Measurements from ENCODE around the gene PIP5K1B. TPM values are rescaled to one million over a fixed set of nuclear protein-coding genes. Genes with fewer than 3 reads are reported as not detected.

The PIP5K1B gene
- polyA plus RNA-seq, 4 donors = 6.2 to 8.5 (median 7.9) TPM

DNA sequence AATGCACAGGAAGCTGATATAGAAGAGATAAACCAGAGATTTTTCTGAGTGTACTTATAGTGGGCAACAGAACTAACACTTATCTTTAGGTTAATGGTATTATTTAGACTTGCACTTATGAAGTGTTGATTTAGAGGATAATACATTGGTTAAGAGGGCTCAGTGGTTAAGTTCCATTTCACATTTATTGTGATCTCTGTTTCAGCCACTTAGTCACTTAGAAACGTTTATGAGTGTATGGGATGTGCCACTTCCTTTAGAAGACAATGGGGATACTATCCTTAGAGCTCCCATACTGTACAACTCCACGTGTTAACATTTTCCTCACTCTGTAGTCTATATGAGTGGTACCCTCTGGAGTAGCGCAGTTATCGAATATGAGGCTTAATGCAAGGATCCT, 57.5 kb downstream of the PIP5K1B start:
- no peak for DNase-seq (ENCODE audit: low read depth in 4 of 4, low spot score in 3 of 4)

DNA sequence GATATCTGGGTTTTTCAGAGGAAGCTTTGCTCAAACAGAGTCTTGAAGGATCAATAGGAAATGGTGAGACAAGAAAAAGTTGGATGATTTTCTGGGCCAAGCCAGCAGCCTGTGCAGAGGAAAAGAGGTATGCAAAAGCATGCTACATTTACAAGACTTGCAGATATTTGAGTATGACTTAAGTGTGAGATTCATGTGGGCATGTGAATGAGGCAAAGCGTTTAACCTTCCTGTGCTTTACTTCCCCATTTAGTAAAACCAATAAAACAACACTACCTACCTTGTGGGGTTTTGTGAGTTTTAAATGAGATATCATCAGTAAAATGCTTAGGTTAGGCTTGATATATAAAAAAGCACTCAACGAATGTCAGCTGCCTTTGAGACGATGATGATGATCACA, 58.1 kb downstream of the PIP5K1B start:
- no peak for DNase-seq (ENCODE audit: low read depth in 4 of 4, low spot score in 3 of 4)

DNA sequence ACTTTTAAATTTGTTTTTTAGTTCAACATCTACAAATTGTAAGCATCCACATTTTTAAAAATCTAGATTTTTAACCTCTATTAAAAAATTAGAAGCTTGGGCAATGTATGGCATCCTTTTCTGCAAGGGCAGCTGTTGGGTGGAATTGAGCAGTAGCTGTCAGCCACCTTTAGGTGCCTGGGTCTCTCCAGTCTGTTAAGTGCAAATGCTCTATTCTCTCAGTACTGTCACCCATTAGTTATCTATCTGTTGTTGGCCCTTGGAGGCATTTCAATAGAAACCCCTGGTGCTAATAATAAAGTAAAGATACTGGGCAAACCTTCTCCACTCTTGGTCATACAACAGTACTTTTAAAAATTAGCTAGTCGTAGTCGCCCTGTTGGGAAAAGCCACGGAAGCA, 63.6 kb downstream of the PIP5K1B start:
- no peak for DNase-seq (ENCODE audit: low read depth in 4 of 4, low spot score in 3 of 4)

DNA sequence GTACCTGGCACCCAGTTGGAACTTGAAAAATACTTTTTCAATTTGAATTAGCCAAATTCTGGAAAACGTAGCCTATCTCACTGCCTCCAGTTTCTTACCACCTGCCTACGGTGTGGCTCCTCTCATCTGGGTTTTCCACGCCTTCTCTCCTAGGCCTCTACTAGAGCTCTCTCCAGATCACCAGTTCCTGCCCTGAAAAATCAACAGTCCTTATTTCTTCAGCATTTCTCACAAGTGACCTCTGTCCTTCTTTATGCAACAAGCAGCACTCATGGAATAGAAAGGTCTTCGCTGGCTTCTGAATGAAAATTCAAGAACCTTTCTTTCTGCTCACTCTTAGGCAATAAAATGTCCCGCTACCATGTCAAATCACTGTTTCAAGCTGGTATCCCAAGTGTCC, 64.8 kb downstream of the PIP5K1B start:
- no peak for DNase-seq (ENCODE audit: low read depth in 4 of 4, low spot score in 3 of 4)

DNA sequence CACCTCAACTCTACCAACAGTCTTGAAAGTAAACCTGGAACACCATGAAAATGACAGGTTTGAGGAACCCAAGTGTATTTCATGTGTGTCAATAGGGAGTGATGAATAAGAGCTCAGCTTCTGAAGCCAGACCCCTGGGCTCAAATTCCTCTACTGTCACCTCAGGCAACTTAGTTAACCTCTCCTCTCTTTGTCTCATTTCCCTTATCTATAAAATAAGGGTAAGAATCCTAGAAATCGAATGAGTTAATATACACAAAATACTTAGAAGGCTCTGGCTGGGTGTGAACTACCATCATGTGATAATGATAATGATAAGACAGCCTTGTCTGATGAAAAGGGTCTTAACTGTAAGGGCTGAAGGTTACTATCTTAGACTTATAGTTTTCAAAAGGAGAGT, 66.3 kb downstream of the PIP5K1B start:
- DNase-seq (ENCODE audit: low read depth in 4 of 4, low spot score in 3 of 4) = no peak

DNA sequence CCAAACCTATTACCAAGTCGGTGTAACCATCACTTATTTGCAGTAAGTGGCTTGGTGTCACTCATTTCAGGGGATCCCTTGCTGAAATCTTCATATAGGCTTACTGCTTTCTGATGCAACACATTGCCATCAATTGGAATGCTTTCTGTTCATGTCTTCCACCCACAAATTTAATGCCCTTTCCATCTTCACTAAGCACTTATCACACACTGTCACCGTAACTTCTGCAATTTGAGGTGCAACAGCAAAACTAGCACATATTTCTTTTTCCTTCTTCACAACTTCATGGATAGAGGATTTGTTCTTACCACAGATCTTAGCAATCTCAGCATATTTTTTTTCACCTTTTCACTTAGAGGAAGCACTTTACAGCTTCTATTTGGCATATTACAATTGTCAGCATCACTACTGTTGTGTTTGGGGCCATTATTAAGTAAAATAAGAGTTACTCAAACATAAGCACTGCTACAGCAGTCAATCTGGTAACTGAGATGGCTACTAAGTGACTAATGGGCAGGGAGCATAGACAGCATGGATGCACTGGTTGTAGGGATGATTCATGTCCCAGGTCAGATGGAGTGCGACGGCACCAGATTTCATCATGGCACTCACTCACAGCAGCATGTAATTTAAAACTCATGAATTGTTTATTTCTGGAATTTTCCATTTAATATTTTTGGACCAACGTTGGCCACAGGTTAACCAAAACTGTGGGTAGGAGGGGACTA, 70.1 kb downstream of the PIP5K1B start:
- DNase-seq (ENCODE audit: low read depth in 4 of 4, low spot score in 3 of 4) = no peak

DNA sequence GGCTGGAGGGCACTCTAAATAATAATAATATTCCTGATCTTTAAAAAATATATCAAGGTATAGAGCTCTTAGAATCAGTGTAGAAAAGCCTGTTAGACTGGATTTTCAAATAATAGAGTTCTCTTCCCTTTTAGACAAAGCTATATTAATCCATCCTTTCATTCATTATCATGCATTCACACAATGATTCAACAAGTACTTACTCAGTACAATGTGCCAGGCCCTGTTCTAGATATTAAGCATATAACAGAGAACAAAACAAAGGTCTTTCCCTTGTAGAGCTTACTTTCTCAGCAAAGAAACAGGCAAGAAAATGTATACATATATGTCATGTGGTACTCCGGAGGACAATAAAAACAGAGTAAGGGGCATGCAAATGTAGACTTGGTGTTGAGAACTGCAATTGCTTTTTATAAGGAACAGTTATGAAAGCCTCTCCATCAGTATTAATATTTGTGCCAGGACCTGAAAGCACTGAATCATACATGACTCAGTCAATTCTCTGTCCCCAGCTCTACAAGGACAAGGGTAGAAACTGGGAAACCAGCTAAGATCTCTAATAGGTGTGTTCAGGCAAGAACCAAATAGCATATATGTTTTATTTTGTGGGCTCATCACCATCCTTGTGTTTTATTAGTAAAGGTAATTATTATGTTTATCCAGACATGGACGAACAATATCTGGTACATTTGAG, 72.2 kb downstream of the PIP5K1B start:
- no peak for DNase-seq (ENCODE audit: low read depth in 4 of 4, low spot score in 3 of 4)

DNA sequence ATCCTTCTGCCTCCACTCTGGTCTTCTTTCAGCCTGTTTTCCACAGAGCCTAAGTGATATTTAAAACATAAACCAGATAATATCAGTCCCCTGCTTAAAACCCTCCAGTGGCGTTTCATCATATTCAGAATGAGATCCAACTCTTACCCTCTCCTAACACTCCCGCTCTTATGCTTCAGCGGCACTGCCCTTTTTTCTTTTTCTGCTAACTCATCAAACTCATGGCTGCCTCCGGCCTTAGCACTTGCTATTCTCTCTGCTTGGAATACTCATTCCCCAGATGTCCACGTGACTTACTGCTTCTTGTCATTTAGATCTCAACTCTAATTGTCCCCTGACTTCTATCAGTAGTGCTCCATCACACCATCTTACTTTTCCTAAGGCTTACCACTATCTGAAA, 73.6 kb downstream of the PIP5K1B start:
- no peak for DNase-seq (ENCODE audit: low read depth in 4 of 4, low spot score in 3 of 4)

DNA sequence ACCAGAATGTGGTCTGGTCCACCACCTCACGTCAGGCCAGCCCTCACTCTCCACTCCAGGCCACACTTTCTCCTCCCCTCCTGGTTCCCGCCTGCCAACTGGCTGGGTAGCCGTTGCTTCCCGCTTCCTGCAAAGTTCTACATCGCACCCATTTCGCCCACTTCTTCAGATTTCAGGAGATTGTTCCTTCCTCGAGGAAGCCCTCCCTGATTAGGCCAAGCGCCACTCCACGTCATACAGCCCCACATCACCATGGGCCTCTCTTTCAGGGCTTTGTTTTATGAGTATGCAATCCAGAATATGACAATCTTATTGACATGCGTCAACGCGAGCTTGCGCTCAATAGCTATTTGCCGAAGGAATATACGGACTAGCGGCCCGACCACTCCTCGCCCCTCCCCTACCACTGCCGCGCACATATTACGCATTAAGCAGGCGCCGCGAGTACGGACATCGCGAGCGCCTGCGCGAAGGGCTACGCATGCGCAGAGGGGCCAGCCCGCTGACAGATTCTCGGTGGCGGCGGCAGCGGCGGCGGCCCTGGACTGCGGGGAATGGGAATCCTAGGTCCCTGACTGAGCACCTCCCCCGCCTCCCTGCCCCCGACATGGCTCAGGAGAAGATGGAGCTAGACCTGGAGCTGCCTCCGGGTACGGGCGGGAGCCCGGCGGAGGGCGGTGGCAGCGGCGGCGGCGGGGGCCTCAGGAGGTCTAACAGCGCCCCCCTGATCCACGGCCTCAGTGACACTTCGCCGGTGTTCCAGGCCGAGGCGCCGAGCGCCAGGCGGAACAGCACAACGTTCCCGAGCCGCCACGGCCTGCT, 74.7 kb downstream of the PIP5K1B start:
- DNase-seq (ENCODE audit: low read depth in 4 of 4, low spot score in 3 of 4) = peak; percentile 86 to 90 (median 88)

DNA sequence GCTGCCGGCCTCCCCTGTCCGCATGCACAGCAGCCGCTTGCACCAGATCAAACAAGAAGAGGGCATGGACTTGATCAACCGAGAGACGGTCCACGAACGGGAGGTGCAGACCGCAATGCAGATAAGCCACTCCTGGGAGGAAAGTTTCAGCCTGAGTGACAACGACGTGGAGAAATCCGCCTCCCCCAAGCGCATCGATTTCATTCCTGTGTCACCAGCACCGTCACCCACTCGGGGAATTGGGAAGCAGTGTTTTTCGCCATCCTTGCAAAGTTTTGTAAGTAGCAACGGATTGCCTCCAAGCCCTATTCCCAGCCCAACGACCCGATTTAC, 75.3 kb downstream of the PIP5K1B start:
- peak in 1 of 4 donors; percentile 7 for DNase-seq (ENCODE audit: low read depth in 4 of 4, low spot score in 3 of 4)

DNA sequence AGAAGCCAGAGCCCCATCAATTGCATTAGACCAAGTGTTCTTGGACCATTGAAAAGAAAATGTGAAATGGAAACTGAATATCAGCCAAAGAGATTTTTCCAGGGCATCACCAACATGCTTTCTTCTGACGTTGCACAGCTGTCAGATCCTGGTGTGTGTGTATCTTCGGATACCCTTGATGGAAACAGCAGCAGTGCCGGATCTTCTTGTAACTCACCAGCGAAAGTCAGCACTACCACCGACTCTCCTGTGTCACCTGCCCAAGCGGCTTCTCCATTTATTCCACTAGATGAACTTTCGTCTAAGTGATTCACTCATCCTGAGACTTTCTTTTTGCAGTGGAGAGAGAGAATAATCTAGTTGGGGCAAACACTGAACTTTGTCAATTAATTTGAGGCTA, 75.7 kb downstream of the PIP5K1B start:
- DNase-seq (ENCODE audit: low read depth in 4 of 4, low spot score in 3 of 4) = no peak

DNA sequence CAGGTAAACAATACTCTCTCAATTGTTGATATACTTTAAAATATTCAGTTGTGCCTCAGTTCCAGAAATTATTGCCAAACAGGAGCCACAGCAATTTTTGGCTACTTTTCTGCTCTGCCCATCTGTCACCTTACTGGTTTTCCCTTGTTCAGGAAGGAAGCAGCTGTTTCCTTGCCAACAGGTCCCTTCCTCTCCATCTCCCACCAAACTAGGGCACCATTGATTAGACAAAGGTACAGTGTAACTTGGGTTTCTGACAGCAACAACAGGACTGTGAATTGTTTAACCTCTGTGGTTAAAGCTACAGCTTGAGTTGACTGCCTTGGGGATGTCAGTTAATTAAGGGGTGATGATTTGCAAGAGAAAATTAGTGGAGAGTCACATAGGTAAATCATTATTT, 76.9 kb downstream of the PIP5K1B start:
- no peak for DNase-seq (ENCODE audit: low read depth in 4 of 4, low spot score in 3 of 4)

DNA sequence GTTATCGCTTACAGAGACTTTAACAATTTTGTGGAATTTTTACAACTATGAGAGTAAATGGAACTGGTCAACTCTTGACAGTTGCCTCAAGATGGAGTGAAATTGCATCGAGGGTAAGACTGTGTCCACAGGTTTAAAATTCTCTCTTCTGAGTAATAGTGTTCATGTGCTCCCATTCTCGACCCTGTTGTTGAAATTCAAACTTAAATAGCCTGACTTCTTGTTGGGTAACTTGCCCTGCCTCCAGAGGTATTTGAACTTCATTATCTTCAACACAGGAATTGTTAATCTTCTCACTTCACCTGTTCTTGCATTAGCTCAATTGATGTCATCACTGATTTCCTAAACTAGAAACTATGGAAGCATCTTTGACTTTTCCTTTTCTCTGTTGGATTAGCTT, 77.5 kb downstream of the PIP5K1B start:
- no peak for DNase-seq (ENCODE audit: low read depth in 4 of 4, low spot score in 3 of 4)

DNA sequence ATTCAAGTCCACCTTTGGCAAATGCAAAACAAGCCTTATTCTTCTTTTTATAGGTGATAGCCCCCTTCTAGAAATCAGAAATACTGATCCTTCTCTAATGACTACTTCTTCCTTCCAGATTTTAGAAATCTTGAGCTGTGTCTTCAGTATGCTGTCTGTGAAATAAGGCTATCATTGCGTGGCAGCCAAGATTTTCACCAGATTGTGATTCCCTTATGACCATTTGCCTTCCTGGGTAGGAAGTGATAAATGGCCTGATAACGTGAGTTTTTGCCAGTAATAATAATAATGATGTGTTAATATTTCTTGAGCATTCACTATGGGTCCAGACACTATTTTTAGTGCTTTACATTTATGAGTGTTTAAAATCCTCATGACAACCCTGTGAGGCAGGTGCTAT, 80.9 kb downstream of the PIP5K1B start:
- DNase-seq (ENCODE audit: low read depth in 4 of 4, low spot score in 3 of 4) = no peak

DNA sequence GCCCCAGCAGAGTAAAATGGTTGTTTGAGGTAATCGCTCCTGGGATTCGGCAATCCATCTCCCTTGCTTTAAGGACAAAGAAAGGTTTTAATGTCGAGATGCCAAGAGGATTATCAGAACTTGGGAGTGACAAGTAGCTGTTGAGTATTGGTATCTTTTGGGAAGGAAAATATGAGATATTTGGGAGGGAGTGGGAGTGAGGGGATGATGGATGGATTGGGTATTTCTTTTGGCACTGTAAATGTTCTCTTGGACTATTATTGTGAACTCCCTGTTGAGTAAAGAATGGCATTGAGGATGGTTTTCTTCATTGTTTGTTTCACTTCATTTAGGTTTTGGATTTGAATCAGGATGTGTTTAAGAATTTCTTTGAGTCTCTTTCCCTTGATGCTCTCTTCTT, 86.1 kb downstream of the PIP5K1B start:
- no peak for DNase-seq (ENCODE audit: low read depth in 4 of 4, low spot score in 3 of 4)

DNA sequence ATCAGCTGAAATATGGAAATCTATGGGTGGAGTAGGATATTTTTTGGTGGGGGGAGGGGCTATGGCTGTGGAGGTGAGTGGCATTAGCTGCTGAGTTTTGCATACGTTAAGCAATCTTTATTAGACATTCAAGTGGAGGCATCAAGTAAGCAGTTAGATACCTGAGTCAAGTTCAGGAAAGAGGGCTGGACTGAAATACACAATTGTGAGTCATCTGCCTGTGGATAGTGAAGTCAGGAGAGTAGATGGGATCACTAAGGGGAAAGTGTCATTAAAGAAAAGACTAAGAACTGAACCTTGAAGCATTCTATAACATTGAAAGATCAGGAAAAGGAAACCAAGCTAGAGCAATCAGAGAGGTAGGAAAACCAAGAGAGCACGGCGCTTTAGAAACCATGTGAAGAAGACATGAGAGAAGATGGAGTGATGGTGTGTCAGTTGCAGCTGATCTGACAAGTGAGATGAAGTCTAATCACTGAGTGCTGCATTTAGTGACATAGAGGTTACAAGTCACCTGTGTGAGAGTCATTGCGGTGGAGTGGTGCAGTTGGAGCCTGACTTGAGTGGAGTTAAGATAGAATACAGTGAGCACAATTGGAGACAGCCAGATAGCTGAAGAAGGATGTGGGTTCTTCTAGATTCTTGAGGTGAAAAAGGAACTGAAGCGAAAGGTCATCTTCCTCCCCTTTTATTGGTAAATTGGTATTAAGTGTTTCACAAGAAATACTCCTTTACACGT, 88.7 kb downstream of the PIP5K1B start:
- DNase-seq (ENCODE audit: low read depth in 4 of 4, low spot score in 3 of 4) = no peak

DNA sequence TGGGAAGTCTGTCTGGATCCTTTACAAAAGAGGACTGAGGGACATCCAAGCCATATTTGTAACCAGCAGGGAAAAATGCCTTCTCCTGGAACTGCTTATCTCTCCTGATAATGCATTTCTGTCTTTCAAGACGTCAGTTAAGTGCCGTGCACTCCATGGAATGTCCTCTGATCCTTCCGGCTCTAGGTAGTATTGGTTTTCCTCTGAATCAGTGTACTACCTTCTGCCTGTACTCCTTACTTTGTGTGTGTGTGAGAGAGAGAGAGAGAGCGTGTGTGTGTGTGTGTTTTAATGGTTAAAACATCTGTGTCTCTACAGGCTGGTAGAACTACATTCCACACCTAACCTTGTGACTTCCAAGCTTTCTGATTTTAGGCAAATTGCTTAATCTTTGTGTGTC, 89.9 kb downstream of the PIP5K1B start:
- no peak for DNase-seq (ENCODE audit: low read depth in 4 of 4, low spot score in 3 of 4)

DNA sequence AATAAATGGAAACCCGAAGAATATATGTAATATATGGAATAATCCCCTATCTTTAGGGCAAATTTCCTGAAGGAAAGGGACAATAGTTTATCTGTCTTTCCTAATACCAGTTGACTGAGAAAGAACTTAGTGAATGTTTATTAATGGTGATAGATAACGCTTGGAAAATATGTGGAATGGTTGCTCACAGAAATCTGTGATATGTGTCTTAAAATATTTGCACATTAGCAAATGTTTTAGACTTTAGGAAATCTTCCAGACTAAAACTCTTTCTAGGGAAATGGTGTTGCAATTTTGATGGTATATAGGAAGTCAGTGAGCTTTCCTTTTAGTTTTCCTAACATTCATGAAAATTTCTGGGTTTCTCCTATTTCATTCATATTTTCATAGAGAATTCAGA, 90.4 kb downstream of the PIP5K1B start:
- DNase-seq (ENCODE audit: low read depth in 4 of 4, low spot score in 3 of 4) = no peak

DNA sequence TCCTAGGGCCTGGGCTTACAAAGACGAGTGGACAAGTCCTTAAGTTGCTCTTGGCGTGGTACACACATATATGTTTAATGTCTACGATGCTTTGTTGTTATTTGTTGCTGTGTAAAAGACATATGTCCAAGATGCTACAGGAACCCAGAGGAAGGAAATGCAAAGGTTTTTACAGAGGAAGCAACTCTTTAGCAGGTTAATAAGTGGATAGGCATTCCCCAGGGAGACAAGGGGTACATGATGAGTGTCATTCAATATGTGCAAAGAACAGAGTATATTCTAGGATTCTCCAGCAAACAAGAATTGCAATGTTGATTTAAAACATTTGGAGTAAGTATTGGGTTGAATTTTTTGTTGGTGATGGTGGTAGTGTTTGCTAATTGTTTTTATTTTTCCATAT, 92.1 kb downstream of the PIP5K1B start:
- no peak for DNase-seq (ENCODE audit: low read depth in 4 of 4, low spot score in 3 of 4)

DNA sequence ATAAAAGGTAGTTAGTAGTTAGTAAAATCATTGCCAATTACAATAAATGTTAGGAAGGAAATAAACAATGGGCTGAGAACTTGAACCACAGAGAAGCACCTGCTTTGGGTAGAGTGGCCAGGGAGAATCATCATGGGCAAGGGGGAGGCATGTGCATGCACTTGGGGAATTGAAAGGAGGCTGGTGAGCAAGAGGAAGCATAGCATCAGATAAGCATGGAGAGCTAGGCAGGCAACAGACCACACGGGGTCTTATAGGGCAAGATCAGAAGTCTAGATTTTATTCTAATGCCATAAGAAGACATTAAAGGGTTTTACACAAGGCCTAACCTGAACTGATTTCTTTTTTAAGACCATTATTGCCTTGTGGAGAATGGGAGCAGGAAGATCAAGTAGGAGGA, 93.4 kb downstream of the PIP5K1B start:
- DNase-seq (ENCODE audit: low read depth in 4 of 4, low spot score in 3 of 4) = no peak

DNA sequence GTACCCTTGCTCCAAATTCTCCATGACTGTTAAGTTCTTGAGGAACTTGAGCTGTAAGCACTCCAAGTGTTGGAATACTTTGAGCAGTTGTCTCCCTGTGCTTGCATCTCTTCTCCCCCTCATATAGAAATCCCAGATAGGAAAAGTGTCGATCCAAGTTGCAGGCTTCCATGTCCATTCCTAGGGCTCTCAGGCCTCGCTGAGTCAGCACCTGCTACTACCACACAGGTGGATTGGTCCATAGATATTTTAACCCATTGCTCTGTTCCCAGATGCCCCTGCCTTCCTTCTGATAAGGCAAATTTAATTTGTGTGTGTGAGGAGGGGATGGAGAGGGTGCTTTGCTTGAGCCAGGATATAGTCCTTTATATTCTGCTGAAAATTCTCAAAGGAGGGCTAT, 95.8 kb downstream of the PIP5K1B start:
- no peak for DNase-seq (ENCODE audit: low read depth in 4 of 4, low spot score in 3 of 4)
